Hepatocyte (in vitro differentiated cells): ENCODE measurements around the gene SLC9A1.

ENCODE experiments used
- EZH2 ChIP-seq: fragments of 200-600 bp; sonication (generic); IDR thresholded peaks from 2 replicates; pipeline ENCODE4 v1.6.1; 2016; ENCODE audit warnings: antibody characterized with exemption, mild to moderate bottlenecking, borderline replicate concordance
- EZH2phosphoT487 ChIP-seq: fragments of 200-600 bp; sonication (generic); IDR thresholded peaks from one replicate; pipeline ENCODE4 v1.6.1; 2018; ENCODE audit warnings: antibody characterized with exemption, mild to moderate bottlenecking, low read depth, moderate library complexity; ENCODE audit not compliant: unreplicated experiment, severe bottlenecking
- TF ChIP-seq, protein P1 (sequence below): fragments of 200-600 bp; sonication (generic); IDR thresholded peaks from 2 replicates; pipeline ENCODE4 v1.5.1; 2016; ENCODE audit warnings: antibody characterized with exemption, mild to moderate bottlenecking; ENCODE audit not compliant: poor library complexity

DNA sequence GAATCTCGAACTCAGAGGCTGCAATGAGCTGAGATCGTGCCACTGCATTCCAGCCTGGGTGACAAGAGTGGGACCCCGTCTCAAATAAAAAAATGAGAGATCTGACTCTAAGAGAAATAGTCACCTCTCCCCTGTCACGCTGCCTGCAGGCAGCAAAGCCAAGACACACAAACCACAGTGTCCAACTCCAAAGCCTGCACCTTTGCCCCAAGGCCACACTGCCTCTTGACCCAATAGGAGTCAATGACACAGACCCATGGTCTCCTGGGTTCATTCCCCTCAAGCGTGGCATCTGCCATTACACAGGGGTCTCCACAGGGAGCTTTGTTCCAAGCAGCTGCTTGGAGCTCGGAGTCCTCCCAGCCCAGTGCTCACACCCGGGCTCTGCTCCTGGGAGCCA, 46.3 kb downstream of the SLC9A1 start:
- TF ChIP-seq EZH2 (no peak), EZH2phosphoT487 (no peak)
- TF ChIP-seq, protein P1, sequence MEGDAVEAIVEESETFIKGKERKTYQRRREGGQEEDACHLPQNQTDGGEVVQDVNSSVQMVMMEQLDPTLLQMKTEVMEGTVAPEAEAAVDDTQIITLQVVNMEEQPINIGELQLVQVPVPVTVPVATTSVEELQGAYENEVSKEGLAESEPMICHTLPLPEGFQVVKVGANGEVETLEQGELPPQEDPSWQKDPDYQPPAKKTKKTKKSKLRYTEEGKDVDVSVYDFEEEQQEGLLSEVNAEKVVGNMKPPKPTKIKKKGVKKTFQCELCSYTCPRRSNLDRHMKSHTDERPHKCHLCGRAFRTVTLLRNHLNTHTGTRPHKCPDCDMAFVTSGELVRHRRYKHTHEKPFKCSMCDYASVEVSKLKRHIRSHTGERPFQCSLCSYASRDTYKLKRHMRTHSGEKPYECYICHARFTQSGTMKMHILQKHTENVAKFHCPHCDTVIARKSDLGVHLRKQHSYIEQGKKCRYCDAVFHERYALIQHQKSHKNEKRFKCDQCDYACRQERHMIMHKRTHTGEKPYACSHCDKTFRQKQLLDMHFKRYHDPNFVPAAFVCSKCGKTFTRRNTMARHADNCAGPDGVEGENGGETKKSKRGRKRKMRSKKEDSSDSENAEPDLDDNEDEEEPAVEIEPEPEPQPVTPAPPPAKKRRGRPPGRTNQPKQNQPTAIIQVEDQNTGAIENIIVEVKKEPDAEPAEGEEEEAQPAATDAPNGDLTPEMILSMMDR, result no peak
